IPS-NIHi7 (cell line): ENCODE results near the gene PRSS36.
"Not testable (repeated sequence)": the region's sequence is repeated elsewhere in the genome, so short reads cannot be mapped to it uniquely, and the experiment has no call there.

Experiments
- DNase-seq: peaks from one replicate; pipeline ENCODE4 v3.0.0; 2012; ENCODE audit warnings: mixed read lengths; ENCODE audit errors: extremely low spot score

PRSS36 gene

GRCh38 chr16:31142109-31143010 is 7.5 kb downstream of the PRSS36 start:
- peak; percentile 99 for DNase-seq

- no peak for DNase-seq
These were observed 8.3 kb downstream of the PRSS36 start for GRCh38 chr16:31141489-31142108.

- not testable (repeated sequence) for DNase-seq
These were observed 8.8 kb downstream of the PRSS36 start for GRCh38 chr16:31141071-31141469.

- DNase-seq, result peak; percentile 62
These were observed 11.0 kb downstream of the PRSS36 start for GRCh38 chr16:31138621-31139578.

- not testable (repeated sequence) for DNase-seq
These were observed 12.9 kb downstream of the PRSS36 start for GRCh38 chr16:31136822-31137499.

GRCh38 chr16:31136287-31136662 is 13.6 kb downstream of the PRSS36 start:
- no peak for DNase-seq

GRCh38 chr16:31135535-31136286 is 14.2 kb downstream of the PRSS36 start, which contains the start of gene PRSS8:
PRSS8 (minus strand) TSS chr16:31135727; CDS start chr16:31135498, 229 bp downstream.
- DNase-seq, result peak; percentile 56

GRCh38 chr16:31134625-31135534 is 15.0 kb downstream of the PRSS36 start:
- peak; percentile 68 for DNase-seq

GRCh38 chr16:31134091-31134571 is 15.7 kb downstream of the PRSS36 start:
- peak; percentile 34 for DNase-seq

- no peak for DNase-seq
These were observed 16.8 kb downstream of the PRSS36 start for GRCh38 chr16:31133046-31133501.

GRCh38 chr16:31132303-31132979 is 17.4 kb downstream of the PRSS36 start:
- DNase-seq, result no peak

- DNase-seq, result no peak
These were observed 18.0 kb downstream of the PRSS36 start for GRCh38 chr16:31131841-31132271.

- no peak for DNase-seq
These were observed 18.4 kb downstream of the PRSS36 start for GRCh38 chr16:31131416-31131815.

- peak; percentile 70 for DNase-seq
These were observed 19.0 kb downstream of the PRSS36 start for GRCh38 chr16:31130899-31131298.

- no peak for DNase-seq
These were observed 19.5 kb downstream of the PRSS36 start for GRCh38 chr16:31130336-31130891.

- no peak for DNase-seq
These were observed 20.1 kb downstream of the PRSS36 start for GRCh38 chr16:31129568-31130335.
